ENCODE results near the gene SLC5A11. TPM values are rescaled to one million over a fixed set of nuclear protein-coding genes. Genes with fewer than 3 reads are reported as not detected.

Gene SLC5A11
- total and polyA plus RNA-seq, 2 of the 13 experiments (the other 11 are each of a cell fraction or from before 2014, with no cell fraction given), result 1.2 to 3.3 TPM

GRCh38 chr16:24944206-24944605 is 98.4 kb downstream of the SLC5A11 start:
- no peak for FAIRE-seq
- 100% methylated on average over 3 of the region's 3 CpGs for WGBS (ENCODE audit: low lambda C conversion rate)
- TF ChIP-seq ZNF678 (CRISPR knock-in tag; IDR thresholded peaks at IDR 0.05) (no peak), NFAT5 (CRISPR knock-in tag; IDR thresholded peaks at IDR 0.05) (no peak), KAT7 (CRISPR knock-in tag; IDR thresholded peaks at IDR 0.05; ENCODE audit: borderline replicate concordance) (no peak), RNF219 (CRISPR knock-in tag; IDR thresholded peaks at IDR 0.05) (no peak), ISL2 (CRISPR knock-in tag; IDR thresholded peaks at IDR 0.05) (no peak), PHF20 (CRISPR knock-in tag; IDR thresholded peaks at IDR 0.05) (no peak), FLYWCH1 (CRISPR knock-in tag; IDR thresholded peaks at IDR 0.05) (no peak)
- TF ChIP-seq, protein P1, sequence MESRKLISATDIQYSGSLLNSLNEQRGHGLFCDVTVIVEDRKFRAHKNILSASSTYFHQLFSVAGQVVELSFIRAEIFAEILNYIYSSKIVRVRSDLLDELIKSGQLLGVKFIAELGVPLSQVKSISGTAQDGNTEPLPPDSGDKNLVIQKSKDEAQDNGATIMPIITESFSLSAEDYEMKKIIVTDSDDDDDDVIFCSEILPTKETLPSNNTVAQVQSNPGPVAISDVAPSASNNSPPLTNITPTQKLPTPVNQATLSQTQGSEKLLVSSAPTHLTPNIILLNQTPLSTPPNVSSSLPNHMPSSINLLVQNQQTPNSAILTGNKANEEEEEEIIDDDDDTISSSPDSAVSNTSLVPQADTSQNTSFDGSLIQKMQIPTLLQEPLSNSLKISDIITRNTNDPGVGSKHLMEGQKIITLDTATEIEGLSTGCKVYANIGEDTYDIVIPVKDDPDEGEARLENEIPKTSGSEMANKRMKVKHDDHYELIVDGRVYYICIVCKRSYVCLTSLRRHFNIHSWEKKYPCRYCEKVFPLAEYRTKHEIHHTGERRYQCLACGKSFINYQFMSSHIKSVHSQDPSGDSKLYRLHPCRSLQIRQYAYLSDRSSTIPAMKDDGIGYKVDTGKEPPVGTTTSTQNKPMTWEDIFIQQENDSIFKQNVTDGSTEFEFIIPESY (CRISPR knock-in tag; IDR thresholded peaks at IDR 0.05), result no peak
- TF ChIP-seq, protein P2, sequence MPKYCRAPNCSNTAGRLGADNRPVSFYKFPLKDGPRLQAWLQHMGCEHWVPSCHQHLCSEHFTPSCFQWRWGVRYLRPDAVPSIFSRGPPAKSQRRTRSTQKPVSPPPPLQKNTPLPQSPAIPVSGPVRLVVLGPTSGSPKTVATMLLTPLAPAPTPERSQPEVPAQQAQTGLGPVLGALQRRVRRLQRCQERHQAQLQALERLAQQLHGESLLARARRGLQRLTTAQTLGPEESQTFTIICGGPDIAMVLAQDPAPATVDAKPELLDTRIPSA (CRISPR knock-in tag; IDR thresholded peaks at IDR 0.05; ENCODE audit: borderline replicate concordance), result no peak
- H3K27ac ChIP-seq (ENCODE audit: extremely low read length, insufficient read depth, low read length), result no peak overlapping the region
- intact Hi-C loops (cut with micrococcal nuclease; ENCODE audit: unreplicated experiment), result no loop called here
- ChIA-PET POLR2A (no interaction called here), CTCF (ENCODE audit: low intra/inter-chr PET ratio, low total read pairs) (no interaction called here)
- H3K4me3 ChIP-seq (replicated peaks in 1 of 3; ENCODE audit: insufficient read depth in 1 of 3, low read depth in 2 of 3, low read length in 3 of 3), result no peak overlapping the region
- no peaks in the 10 kb centered on the region for H3K79me2 ChIP-seq (ENCODE audit: insufficient read depth, low read length)
- BruUV-seq (replicated peaks), result no TSS peak
- no peak overlapping the region for H3K9ac ChIP-seq (ENCODE audit: insufficient read depth, low read depth, low read length)
- H2AFZ ChIP-seq (ENCODE audit: low read length), result no peak overlapping the region
- H3K4me1 ChIP-seq (ENCODE audit: insufficient read depth, low read length), result no peaks in the 10 kb centered on the region
- no peaks in the 10 kb centered on the region for H4K20me1 ChIP-seq (ENCODE audit: insufficient read depth, low read length)
- in situ Hi-C loops (cut with HindIII; ENCODE audit: extremely low pct_ligation_motif_present, low pct_unique_long_range_greater_than_20kb), result no loop called here
- no peak overlapping the region for H3K4me2 ChIP-seq (ENCODE audit: low read depth, low read length)
- H3K9me3 ChIP-seq (ENCODE audit: low read length), result no peaks in the 10 kb centered on the region
- ATAC-seq, result no peak
- no peak for DNase-seq (ENCODE audit: low spot score)
- H3K27me3 ChIP-seq (ENCODE audit: control insufficient read depth in 1 of 2, insufficient read depth in 2 of 2, low read length in 2 of 2), result no peaks in the 10 kb centered on the region
- peaks cover 17 to 56% of the 10 kb centered on the region in 2 experiments for H3K36me3 ChIP-seq (replicated peaks in 1 of 2; ENCODE audit: control insufficient read depth in 1 of 2, insufficient read depth in 2 of 2, low read length in 2 of 2)

All from HepG2 (cell line).